Amygdala (tissue), 56 donors: ENCODE results near the gene PRODH.
"Not testable (repeated sequence)": the region's sequence is repeated elsewhere in the genome, so short reads cannot be mapped to it uniquely, and the experiment has no call there.

Source experiments
- DNase-seq, 56 donors: peaks; one replicate each; lab custom pipeline; 2025; lab: John Stamatoyannopoulos, UW

PRODH gene, protein sequence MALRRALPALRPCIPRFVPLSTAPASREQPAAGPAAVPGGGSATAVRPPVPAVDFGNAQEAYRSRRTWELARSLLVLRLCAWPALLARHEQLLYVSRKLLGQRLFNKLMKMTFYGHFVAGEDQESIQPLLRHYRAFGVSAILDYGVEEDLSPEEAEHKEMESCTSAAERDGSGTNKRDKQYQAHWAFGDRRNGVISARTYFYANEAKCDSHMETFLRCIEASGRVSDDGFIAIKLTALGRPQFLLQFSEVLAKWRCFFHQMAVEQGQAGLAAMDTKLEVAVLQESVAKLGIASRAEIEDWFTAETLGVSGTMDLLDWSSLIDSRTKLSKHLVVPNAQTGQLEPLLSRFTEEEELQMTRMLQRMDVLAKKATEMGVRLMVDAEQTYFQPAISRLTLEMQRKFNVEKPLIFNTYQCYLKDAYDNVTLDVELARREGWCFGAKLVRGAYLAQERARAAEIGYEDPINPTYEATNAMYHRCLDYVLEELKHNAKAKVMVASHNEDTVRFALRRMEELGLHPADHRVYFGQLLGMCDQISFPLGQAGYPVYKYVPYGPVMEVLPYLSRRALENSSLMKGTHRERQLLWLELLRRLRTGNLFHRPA

DNA sequence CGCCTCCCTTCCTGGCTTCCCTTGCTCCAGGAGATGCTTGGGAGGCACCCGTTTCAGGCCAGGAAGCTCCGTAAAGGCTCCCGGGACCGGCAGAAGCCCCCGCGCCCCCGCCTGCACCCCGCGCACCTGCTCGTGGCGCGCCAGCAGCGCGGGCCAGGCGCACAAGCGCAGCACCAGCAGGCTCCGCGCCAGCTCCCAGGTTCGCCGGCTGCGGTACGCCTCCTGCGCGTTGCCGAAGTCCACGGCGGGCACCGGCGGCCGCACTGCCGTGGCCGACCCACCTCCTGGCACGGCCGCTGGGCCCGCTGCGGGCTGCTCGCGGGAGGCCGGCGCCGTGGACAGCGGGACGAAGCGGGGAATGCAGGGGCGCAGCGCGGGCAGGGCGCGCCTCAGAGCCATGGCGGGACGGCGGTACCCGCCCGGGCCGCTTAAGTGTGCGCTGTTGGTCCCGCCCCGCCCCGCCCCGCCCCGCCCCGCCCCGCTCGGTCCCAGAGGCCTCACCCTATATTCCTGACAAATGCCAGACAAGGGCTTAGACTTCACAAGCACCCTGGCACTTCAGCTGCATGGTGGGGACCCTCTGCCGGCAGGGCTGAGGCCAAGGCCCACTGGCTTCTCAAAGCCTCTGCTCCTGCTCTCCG is at the start of gene PRODH:
Gene PRODH (minus strand): TSS at position 405 of the 641 bp plus-strand sequence. CDS start 6 bp downstream, at position 399.
- no peak for DNase-seq

GRCh38 chr22:18985780-18986179 is 49.7 kb upstream of the PRODH start:
- DNase-seq = no peak

- DNase-seq = no peak
Measured at GRCh38 chr22:18984564-18984963, 48.5 kb upstream of the PRODH start.

- DNase-seq = no peak
Measured at GRCh38 chr22:18983120-18983651, 47.1 kb upstream of the PRODH start.

GRCh38 chr22:18980829-18981228 is 44.7 kb upstream of the PRODH start:
- no peak for DNase-seq

GRCh38 chr22:18979957-18980356 is 43.9 kb upstream of the PRODH start:
- no peak for DNase-seq

GRCh38 chr22:18978506-18978905 is 42.4 kb upstream of the PRODH start:
- no peak for DNase-seq

DNA sequence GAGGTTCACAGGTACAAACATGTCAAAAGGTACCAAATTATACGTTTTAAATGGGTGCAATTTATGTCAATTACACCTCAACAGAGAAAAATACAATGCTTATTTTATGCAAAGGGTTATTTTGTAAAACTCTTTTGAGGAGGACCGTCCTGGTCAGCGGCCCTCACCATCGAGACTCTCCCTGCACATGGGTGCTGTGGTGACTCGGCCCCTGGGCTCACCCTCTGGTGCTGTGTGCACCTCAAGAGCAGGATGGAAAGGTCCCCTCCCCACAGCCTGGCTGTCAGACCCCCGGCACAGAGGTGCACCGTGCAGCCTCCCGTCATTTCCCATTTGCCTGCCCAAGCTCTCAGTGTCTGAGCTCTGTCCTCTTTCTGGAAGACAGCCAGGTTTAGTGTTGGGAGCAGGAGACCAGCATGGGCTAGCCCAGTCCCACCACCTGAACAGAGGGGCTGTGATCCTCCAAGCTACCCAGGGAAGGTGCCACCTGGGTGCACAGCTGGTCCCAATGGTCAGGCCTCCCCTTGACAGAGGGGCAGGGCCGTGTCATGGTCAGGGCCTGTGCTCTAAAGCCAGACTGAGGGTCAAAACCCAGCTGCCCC is 41.8 kb upstream of the PRODH start:
- DNase-seq = no peak

DNA sequence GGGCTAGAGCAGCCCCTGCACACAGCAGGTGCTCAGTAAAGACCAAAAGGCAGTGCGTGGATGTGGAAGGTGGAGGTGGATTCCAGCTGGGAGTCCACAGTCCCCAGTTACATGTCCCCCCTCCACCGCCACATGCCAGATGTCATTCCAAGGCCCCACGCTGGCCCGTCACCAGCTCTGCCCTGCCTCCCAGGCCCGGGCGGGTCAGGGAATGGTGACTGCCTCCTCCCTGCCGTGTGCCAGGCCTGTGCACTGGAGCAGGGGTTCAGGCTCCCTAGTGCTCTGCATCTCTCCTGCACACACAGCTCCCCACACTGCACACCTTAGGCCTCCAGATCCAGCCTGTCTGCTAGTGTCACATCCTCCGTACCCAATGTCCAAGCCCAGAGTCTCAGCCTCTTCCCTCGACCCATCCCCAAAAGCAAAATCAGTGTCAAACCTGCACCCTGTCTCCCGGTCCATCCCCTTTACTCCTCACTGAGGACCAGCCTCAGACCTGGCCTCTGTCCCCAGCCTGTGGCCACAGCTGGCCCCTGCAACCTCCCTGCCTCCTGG is 40.2 kb upstream of the PRODH start:
- no peak for DNase-seq

- DNase-seq = no peak
Measured at GRCh38 chr22:18975434-18976196, 39.5 kb upstream of the PRODH start.

GRCh38 chr22:18974477-18975180 is 38.5 kb upstream of the PRODH start:
- DNase-seq = no peak

DNA sequence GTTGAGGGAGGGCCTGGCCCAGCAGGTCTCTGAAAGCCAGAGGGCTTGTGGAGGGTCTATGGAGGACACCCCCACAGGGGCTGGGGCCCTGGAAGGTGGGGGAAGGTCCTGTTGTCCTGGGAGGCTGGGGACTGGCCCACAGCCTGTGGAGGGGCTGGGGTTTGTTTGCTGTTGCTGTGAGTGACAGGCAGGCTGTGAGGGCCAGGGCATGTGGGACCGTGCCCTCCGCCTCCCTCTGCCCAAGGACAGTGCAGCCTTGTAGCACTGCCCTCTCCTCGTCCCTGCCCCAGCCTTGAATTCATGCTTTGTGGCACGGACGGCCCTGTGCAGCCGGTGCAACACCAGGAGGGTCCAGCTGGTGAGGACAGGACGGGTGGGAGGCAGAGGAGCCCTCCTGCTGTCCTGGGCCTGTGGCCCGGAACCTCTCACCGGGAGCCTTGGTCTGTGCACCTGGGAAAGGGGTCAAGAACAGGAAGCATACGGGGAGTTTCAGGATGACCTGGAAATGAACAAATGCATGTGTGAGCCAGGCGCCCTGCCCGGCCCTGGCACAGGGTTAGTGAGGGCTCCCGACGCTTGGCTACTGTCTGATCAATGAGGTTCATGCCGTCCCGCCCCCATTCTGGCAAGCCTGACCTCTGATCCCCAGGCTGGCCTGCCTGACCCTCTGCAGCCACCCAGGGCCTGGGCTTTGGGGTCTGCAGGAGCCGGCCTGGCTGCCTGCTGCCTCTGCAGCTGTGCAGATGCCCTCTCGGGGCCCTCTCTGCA is 37.4 kb upstream of the PRODH start:
- DNase-seq = no peak

DNA sequence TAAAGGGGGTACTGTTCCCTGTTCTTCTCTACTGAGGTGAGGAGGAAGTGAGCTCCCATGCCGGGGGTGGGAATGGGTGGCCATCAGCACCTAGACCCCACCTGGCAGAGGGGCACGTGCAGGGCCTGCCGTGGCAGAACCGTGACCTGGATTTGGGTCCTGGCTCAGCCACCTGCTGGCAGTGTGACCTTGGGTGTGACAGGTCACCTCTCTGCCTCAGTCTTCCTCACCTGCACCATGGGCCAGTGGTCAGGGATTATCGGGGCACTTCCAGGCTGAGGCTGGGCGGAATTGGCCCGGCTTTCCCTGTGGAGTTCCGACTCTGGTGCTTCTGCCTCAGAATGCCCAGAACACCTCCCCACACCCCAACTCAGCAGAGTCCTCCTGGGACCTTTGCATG is 36.5 kb upstream of the PRODH start:
- not testable (repeated sequence) for DNase-seq

GRCh38 chr22:18972029-18972428 is 35.9 kb upstream of the PRODH start:
- not testable (repeated sequence) for DNase-seq

GRCh38 chr22:18971321-18971751 is 35.2 kb upstream of the PRODH start:
- DNase-seq = peak in 1 of 56 donors; percentile 14

GRCh38 chr22:18970948-18971315 is 34.8 kb upstream of the PRODH start:
- no peak for DNase-seq

DNA sequence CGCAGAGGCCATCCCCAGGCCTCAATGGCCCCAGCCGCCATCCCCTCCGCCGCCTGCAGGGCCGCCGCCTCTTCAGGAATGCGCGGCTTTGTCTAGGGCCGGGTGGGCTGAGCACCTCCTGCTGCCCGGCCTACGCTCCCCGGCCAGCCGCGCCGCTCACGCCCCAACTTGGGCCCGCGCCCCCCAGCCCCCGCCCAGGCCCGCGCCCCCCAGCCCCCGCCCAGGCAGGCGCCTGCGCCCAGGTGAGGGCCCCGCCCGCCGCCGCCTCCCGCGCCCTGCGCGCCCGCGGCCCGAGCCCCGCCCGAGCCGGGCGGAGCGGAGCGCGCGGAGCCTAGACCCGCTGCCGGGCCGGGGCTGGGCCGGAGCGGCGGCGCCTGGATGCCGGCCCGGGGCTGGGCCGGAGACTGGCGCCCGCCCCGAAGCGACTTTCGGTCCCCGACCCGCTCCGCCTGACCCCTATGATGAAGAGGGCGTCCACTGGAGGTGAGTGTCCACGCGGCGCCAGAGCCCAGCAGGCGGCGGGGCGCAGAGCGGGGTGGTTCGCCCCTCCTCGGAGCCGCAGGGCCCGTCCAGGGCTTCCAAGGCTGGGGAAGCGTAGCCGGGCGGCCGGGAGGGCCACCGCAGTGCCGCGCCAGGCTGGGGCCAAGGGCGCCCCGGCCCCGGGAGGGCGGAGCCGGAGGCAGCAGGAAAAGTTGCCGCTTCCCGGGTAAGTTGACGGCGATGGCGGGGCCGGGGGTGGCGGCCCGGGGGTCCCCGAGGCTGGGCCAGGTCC is 34.3 kb upstream of the PRODH start:
- DNase-seq = peak in 2 of 56 donors; percentile 12 to 32
